Measurements from ENCODE around the gene DOCK1.

DOCK1 gene

DNA sequence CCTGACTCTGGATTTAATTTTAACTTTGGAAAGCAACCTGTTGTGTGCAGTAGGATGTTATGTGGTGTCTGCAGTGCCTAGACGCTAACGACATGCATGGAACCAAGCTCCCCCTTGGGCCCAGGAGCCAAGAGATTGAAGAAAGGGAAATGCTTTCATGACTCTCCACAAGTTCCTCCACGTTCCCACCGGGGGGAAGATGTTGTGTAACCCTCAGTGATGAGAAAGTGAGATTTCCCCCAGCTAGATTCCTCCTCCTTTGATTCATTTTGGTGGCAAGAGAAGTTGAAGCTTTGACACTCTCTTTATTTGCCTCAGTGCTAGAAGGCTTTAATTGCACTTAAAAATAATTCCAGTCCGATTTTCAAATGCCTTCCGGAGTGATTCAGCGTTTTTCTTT is 449.0 kb downstream of the DOCK1 start:
- no peak for DNase-seq (ENCODE audit: low read depth in 3 of 3)

DNA sequence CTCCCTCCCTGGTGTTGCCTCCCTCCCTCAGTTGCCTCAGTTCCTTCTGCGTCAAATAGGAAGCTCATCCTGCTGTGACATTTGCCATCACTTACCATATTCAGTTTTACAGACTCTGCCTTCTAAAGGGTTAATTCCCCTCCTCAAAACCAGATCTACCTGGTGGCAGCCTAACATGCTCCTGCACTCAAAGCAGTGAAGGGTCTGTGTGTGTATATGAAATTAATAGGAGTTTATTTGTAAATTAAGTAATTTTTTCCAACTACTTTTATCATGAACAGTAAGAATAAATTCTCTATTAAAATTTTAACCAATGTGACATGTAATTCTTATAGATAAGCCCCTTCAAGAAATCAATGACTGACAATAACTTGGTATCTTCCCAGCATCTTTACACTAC is 449.8 kb downstream of the DOCK1 start:
- no peak for DNase-seq (ENCODE audit: low read depth in 3 of 3)

DNA sequence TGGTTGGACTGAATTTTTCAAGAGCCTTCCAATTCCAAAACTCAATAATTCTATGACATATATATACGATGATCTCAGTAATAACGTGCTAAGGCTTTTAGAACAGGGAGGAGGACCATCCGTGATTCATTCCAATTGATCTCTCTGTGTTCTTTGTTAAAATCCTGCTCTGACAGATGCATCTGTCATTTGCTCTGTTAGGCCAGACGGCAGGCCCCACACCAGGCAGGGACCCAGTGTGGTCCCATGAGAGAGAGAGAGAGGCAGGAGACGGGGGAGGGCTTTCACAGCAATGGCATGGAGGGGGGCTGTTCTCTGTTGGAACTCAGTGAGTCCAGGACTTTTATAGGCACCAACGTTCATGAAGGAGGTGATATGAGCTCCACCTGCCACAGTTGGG is 451.1 kb downstream of the DOCK1 start:
- DNase-seq (ENCODE audit: low read depth in 3 of 3): no peak

DNA sequence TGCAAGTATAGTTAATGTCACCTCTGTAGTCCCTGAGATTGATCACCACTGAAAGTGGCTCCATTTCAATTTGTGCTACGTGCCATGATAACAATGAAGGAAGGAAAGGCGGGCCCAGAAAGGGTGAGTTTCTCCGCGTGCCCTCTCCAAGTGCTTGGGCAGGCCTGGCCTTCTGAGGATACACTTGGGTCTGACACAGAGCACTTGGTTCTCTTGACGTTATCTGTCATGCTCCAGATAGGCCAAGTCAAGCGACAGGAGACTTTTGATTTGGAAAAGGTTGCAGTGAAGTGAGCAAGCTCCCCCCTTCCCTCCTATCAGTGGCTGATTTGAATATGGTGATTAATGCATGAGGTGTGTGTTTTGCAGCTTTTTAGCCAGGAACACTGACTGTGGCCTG is 452.0 kb downstream of the DOCK1 start:
- DNase-seq (ENCODE audit: low read depth in 3 of 3): no peak

DNA sequence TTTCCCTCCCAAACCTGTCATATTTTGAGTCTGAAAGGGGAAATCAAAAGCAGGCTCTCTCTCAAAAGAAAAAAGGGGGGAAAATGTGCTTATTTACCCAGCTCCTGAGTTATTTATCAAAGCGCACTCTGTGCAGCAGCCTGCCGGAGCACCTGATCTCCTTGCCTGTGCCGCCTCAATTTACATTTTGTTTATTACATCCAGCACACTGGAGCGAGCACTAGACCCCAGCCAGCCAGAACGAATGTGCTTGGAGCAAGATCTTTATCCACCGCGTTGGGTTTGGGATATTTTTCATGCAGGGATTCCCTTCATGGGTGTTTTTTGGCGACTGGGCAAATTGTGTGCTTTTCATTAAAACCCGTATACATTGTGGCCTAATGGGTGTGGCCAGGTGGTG is 453.1 kb downstream of the DOCK1 start:
- no peak for DNase-seq (ENCODE audit: low read depth in 3 of 3)

DNA sequence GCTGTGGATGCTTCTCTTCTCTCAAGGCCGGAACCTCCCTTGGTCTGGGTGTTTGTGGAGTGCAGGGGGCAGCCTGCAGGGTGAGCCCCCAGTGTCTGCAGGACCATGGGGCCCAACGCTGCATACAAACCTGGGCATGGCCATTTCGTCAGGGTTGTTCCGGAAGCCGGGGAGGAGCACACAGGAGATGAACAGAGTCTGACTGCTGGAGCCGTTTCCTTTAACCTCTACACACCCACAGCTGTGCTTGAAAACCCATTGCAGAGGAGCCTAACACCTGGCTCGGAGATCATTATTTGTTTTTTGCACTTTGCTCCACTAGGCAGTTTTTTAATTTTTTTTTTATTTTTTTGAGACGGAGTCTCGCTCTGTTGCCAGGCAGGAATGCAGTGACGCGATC is 458.8 kb downstream of the DOCK1 start:
- DNase-seq (ENCODE audit: low read depth in 3 of 3): no peak

DNA sequence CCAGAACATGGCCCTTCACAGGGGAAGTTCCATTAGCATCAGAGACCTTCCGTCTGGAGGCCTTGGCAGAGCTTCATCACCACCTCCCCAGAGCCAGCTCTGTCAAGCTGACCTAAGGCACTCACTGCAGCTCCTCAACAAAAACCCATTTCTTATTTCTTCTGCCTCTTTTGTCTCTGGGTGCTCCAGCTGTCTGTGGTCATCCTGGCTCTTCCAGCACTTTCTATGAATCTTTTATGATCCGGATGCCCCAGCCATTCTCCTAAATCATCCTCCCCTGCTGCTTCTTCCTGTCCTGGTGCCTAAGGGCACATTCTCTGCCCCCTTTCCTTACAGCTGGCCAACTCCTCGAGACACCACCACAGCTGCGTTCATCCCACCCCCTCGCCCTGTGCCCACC is 462.9 kb downstream of the DOCK1 start:
- no peak for DNase-seq (ENCODE audit: low read depth in 3 of 3)

DNA sequence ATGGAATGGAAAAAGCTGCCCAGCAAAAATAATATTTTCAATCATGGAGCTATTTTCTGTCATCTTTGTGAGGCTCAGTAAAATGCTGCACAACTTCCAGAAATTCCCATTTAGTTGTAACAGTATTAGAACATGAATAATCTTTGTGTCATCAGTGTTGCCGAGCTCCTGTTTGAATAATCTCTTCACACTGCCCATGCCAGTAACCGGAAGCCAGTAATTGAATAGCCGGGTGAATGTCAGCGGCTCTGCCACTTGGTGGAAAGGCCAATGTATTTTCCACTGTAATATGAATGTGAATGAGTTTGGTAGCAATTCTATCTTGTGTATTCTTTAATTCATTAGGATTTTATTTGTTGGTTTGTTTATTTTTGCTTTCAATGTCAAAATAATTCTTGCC is 463.7 kb downstream of the DOCK1 start:
- no peak for DNase-seq (ENCODE audit: low read depth in 3 of 3)

DNA sequence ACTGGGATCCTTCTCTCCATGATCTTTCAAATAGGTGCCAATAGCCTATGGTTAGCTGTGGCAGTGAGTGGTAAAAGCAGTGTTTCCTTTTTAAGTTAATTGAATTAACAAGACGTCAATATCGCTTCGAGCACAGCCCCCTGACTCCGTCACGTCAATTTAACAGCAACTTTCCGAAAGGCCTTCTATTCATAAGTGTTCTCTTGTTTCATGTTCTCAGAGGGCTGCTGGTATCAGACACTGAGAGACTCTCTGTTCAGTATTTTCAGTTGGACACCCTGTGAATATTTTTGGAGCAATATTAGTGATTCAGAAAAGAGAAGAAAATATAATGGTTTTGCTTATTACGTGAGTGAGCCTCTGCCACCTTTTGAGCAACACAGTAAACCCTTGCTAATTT is 465.4 kb downstream of the DOCK1 start:
- no peak for DNase-seq (ENCODE audit: low read depth in 3 of 3)

DNA sequence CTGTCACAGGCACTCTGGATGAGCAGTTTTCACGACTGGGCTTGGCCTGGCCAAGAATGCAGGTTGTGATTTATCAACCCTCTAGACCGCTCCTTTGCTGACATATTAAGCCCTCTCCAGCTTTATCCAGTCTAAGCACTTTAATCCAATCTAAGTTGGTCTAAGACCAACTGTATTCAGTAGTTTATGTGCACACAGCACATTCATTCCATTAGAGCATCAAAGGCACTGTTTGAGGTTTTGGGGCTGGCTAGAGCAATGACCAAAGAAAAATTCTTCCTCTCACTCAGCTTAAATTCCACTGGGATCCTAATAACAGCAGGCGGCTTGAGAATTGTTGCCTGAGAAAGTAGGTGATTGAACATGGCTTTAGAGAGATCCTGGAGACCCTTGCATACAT is 467.1 kb downstream of the DOCK1 start:
- no peak for DNase-seq (ENCODE audit: low read depth in 3 of 3)

DNA sequence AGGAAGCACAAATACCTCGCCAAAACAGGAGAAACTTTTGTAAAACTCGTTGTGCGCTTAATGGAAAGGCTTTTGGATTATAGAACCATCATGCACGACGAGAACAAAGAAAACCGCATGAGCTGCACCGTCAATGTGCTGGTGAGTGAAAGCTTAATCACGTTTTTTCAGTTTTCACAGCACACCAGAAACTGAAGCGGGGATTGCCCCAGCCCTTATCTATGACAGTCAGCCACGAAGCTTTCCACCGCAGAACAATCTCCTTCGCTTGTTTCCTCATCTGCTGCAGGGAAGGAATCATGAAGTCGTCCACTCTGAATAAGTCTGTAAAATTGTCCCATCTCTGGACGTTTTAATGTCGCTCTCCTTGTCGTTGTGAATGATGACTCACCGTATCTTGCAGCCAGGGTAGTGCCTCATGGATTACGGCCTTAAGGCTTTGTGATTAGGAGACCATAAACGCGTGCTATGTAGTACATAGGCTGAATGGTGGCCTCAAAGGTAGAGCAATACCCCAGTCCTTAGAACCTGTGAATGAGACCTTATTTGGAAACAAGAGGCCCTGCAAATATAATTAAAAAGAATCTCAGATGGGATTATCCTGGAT is 468.9 kb downstream of the DOCK1 start:
- DNase-seq (ENCODE audit: low read depth in 3 of 3): no peak

DNA sequence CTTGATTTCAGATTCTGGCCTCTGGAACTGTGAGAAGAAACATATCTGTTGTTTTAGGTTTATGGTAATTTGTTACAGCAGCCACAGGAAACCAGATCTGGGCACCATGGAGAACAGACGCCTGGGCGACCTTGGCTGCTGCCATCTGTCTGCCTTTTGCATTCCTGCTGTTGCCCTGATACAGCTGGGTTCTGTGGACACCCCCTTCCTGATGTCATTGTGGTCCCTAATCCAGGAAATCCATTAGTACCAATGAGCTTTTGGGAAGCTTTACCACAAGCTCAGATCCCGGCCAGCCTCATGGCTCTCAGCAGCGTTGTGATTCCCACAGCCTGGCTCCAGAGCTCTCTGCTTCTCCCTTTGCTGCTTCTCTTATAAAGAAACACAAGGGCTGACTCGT is 469.7 kb downstream of the DOCK1 start:
- DNase-seq (ENCODE audit: low read depth in 3 of 3): no peak

DNA sequence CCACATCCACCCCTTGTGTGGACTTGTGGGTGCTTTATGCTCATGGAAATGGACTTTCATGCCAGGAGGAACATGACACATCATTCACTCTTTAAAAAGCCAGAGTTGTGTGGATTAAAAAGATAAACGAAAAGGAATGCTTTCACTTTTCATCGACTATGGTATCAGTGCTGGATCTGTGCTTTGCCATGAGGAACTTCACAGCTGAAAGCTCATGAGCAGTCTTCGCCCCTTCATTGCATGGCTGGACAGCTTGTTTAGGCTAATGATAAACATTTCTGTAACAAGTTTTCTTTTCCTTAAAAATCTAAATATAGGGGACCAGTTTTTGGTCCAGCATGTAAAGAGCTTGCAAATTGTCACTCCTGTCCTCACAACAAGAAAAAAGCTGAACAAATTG is 470.2 kb downstream of the DOCK1 start:
- DNase-seq (ENCODE audit: low read depth in 3 of 3): no peak

DNA sequence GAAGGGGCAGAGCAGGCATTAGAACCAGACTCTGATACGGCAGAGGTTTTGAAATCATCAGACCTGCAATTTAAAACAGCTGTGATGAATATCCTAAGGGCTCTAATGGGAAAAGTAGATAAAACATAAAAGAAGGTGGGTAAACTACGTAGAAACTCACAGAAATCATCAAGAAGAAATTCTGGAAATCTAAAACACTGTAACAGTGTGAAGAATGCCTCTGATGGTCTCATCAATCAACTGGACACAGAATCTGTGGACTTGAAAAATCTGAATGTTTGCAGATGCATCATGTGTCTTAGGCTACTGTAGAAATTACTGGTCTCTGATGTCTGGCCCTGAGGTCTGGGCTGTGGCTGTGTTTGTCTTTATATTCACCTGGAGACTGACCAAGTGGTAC is 470.8 kb downstream of the DOCK1 start:
- DNase-seq (ENCODE audit: low read depth in 3 of 3): no peak

DNA sequence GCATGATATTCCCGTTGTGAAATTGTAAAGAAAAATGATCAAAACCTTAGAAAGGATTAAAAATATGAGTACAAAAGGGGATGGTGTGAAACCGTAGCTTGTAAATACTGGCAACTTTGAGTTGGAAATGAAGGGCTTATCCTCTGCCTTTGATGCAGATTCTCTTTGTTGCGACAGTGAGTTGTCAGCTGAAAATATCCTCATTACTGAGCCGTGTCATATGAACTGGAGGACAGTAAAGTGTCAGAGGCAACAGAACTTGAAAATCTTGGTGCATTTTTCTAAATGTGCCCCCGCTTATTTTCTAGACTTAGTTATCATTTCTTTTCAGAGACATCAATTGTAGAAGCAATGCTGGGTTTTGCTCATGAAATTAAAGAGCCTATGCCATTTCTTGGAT is 473.4 kb downstream of the DOCK1 start:
- no peak for DNase-seq (ENCODE audit: low read depth in 3 of 3)

DNA sequence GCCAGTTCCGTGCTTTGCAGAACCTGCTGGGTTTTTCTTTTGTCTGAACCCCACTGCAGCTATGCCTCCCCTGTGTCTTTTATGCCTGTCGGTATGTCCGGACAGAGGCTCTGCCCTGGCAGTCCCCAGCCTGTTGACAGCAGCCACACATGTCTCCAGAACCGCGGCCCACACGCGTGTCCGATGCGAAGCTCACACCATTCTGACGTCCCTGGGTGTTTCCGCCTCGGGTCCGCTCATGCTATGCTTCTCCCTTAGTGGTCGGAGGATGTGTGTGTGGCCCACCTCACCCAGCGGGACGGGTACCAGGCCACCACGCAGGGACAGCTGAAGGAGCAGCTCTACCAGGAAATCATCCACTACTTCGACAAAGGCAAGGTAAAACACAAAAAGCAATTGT is 479.3 kb downstream of the DOCK1 start:
- DNase-seq (ENCODE audit: low read depth in 3 of 3): no peak

DNA sequence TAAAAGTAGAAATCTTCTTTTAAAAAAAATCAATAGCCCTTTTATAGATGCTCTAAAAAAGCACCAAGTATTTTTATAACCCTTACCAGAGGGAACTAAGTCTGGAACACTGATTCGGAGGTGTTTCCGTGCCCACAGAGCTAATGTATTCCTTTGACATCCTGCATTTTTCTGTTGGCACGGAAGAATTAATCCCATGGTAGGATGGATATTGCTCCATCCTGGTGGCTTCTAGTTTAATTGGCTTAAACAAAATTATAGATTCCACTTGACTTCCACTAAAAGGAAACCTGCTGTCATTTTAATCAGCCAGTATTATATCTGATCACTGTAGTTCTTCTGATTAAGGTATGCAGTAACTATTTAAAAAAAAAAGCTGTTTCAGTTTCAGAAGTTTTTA is 479.8 kb downstream of the DOCK1 start:
- no peak for DNase-seq (ENCODE audit: low read depth in 3 of 3)

DNA sequence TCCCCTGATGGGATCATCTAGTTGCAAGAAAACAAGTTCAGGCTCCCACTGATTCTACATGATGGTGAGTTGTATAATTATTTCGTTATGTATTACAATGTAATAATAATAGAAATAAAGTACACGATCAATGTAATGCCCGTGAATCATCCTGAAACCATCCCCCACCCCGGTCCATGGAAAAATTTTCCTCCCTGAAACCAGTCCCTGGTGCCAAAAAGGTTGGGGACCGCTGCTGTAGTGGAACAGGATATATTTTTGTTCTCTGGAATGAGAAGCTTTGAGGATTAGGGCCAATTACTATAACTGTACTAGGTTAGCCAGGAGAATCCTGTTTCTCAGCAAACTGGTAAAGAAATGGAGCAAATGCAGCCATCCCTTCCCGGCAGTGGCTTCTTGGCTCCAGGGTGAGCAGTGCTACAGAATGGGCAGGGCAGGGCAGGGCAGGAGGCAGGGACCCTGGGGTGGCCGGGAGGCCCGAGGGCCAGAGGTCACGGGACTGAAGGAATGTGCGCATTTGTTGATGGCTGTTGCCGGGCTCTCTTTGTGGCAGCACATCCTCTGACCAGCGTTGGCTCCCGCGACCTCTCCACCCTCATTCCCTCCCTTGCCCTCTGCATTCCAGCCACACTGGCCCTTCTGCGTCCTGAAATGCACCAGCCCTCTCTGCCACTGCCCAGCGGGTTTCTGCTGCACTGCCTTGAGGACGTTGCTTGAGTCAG is 481.5 kb downstream of the DOCK1 start:
- no peak for DNase-seq (ENCODE audit: low read depth in 3 of 3)

DNA sequence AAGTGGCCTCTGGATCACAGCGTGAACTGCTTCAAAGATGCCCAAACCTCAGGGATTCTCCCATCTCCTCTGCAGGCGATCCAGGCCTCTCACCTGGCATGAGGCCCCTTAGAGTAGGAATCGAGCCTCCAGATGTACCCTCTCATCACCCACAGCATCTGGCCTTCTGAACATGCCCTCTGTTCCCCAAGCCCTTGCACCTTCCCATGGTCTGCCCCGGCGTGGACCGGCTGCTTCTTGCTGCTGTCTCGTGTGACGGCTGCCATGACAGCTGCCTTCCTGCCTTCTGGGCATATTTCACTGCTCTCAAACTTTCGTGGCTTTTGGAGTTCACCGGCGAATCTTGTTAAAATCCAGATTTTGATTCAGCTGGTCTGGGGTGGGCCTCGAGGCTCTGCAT is 486.6 kb downstream of the DOCK1 start:
- DNase-seq (ENCODE audit: low read depth in 3 of 3): no peak

DNA sequence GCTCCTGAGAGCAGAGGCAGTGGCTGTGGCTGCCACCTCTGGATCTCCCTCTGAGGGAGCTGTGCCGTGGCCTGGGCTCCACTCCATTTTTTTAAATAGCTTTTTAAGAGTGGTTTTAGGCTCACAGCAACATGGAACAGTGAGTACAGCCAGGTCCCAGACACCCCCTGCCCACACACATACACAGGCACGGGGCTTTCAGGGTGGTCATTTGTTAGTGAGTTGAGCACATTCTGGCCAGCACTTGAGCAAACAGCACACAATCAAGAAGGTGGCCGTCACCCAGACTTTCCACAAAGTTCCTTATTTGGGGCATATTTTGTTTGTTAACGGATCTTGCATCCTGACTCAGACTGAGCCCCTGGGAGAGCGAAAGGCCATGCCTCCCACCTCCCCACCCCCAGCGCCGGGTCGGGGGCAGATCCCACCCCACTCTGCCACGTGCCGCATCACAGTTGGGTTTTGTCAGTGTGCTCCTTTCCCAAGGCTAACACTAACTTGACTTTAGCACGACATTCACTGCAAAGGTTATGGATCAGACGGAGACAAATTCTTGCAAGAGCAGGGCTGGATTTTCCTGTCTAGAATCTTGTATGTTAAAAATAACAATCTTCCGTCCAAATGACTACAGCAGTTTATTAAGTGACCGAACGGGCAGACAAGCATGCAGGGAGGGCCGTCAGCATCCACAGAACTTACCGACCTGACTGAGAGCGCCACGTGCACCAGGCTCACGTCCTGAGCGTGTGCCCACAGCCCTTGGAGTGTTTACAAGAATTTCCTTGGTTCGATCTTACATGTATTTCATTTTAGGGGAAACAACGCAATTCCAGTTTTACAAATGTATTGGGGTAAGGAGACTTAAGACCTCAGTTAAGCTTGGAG is 487.4 kb downstream of the DOCK1 start:
- DNase-seq (ENCODE audit: low read depth in 3 of 3): no peak

DNA sequence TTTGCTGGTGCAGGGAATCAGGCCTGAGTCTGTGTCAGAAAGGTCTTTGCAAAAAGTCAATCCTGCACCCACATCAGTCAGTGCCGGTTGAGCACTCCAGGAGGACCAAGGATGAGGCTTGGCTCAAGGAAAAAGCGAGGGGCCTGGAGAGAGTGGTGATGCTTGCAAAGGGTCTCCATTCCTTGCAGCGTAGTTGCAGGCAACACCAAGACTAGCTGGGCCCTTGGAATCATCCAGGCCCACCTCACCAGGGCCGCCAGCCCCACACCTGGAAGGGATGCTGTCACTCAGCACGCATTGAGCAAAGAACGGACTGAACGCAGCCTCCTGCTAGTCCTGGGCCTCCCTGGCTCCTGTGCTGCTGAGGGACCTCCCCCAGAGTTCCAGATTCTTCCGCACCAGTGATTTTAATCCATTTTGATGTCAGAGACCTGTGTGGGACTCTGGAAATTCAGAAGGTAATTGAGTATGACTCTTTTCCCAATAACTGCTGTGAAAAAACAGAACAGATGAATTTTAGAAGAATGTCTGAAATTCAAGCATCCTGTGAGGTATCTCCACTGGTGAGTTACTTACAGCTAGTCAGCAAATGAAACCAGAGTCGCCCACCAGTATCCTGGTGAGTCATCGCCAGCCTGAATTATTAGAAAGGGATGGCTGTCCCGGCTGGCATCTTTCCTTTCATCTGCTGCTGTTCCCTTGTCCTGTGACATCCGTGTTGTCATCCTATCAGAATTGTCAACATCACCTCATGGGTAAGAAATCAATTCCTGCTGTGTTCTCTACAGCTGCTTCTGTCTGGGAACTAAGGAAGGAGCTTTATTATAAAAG is 493.1 kb downstream of the DOCK1 start:
- no peak for DNase-seq (ENCODE audit: low read depth in 3 of 3)

DNA sequence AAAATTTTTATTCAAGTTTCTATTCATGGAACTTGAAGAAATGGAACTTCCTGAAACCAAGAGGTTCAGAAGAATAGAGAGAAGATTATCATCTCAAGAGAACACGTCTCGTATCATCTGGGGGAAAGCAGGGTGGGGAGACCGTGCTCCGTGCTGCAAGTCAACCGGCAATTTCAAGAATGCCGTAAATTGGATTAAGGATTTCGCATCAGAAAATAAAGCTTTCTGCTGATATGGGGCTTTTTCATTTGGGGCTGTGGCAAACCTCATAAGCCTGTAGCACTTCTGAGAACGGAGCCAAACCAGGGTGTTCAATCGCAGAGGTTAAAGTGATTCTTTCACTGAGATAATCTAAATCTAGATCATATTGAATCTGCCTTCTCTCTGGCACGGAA is 493.7 kb downstream of the DOCK1 start:
- DNase-seq (ENCODE audit: low read depth in 3 of 3): no peak
